PC-3 (cell line): Measurements from ENCODE around the gene GPC2. TPM values are rescaled to one million over a fixed set of nuclear protein-coding genes. Genes with fewer than 3 reads are reported as not detected.

Experiments
- ATAC-seq: fragments of 200-7000 bp; cut with Tn5 transposase; 2 replicates; pipeline ENCODE4 v1.9.1; 2020; ENCODE audit warnings: mild to moderate bottlenecking, moderate library complexity
- BruUV-seq: library from RNA; stranded (reverse); fragments of 400-500 nt; replicated peaks from 2 replicates; lab custom pipeline; 2021; lab: Mats Ljungman, UMichigan
- CTCF ChIA-PET: fragments of 300-600 bp; sonication (Branson Sonifier 250); formaldehyde crosslinking; loops from one replicate; lab custom pipeline; 2022; ENCODE audit warnings: antibody characterized with exemption; lab: Charles Lee
- POLR2A ChIA-PET: fragments of 300-600 bp; sonication (Branson Sonifier 250); formaldehyde crosslinking; loops from one replicate; lab custom pipeline; 2022; ENCODE audit warnings: antibody characterized with exemption; ENCODE audit not compliant: unreplicated experiment; lab: Charles Lee
- DNase-seq: peaks from one replicate; pipeline ENCODE4 v3.0.0-alpha.2; 2015
- H2AFZ ChIP-seq: fragments of 300-600 bp; sonication (generic); 2 replicates; pipeline ENCODE4 v1.6.0; 2016; ENCODE audit warnings: antibody characterized with exemption, low read length
- H3F3A ChIP-seq: fragments of 300-600 bp; sonication (generic); one replicate; pipeline ENCODE4 v1.6.0; 2017; ENCODE audit warnings: antibody characterized with exemption, low read length, control low read depth, mild to moderate bottlenecking; ENCODE audit not compliant: unreplicated experiment
- H3K27ac ChIP-seq: fragments of 300-600 bp; sonication (generic); 2 replicates; pipeline ENCODE4 v1.5.1; 2016; ENCODE audit warnings: mild to moderate bottlenecking, low read length
- H3K27me3 ChIP-seq: fragments of 300-600 bp; sonication (generic); 2 replicates; pipeline ENCODE4 v1.6.1; 2016; ENCODE audit warnings: low read length, mixed read lengths
- H3K36me3 ChIP-seq: fragments of 300-600 bp; sonication (generic); 2 replicates; pipeline ENCODE4 v1.6.1; 2016; ENCODE audit warnings: low read depth, mixed run types, low read length, mixed read lengths
- H3K4me1 ChIP-seq: fragments of 300-600 bp; sonication (generic); 2 replicates; pipeline ENCODE4 v1.5.1; 2016; ENCODE audit warnings: low read length; ENCODE audit not compliant: insufficient read depth
- H3K4me2 ChIP-seq: fragments of 300-600 bp; sonication (generic); 2 replicates; pipeline ENCODE4 v1.6.0; 2016; ENCODE audit warnings: low read length
- H3K4me3 ChIP-seq: fragments of 300-600 bp; sonication (generic); 2 replicates; pipeline ENCODE4 v1.5.1; 2016; ENCODE audit warnings: mild to moderate bottlenecking, low read length, mixed read lengths
- H3K79me2 ChIP-seq: fragments of 300-600 bp; sonication (generic); 2 replicates; pipeline ENCODE4 v1.6.1; 2017; ENCODE audit warnings: low read length, mixed read lengths
- H3K9ac ChIP-seq: fragments of 300-600 bp; sonication (generic); 2 replicates; pipeline ENCODE4 v1.6.0; 2016; ENCODE audit warnings: mild to moderate bottlenecking, low read length
- H3K9me2 ChIP-seq: fragments of 300-600 bp; sonication (generic); replicated peaks from 2 replicates; pipeline ENCODE4 v1.6.1; 2016; ENCODE audit warnings: mixed run types, low read length, mixed read lengths
- H3K9me3 ChIP-seq: fragments of 300-600 bp; sonication (generic); 2 replicates; pipeline ENCODE4 v1.6.1; 2016; ENCODE audit warnings: low read length, mixed read lengths
- H4K20me1 ChIP-seq: fragments of 300-600 bp; sonication (generic); 2 replicates; pipeline ENCODE4 v1.6.1; 2016; ENCODE audit warnings: low read length, mixed read lengths
- CTCF ChIP-seq: fragments of 300-600 bp; sonication (generic); conservative IDR thresholded peaks from 2 replicates; pipeline ENCODE4 v1.5.1; 2017; ENCODE audit warnings: antibody characterized with exemption, low read depth, mild to moderate bottlenecking, low read length
- EZH2 ChIP-seq: fragments of 300-600 bp; sonication (generic); IDR thresholded peaks from one replicate; pipeline ENCODE4 v1.6.1; 2017; ENCODE audit warnings: antibody characterized with exemption, mild to moderate bottlenecking, low read length; ENCODE audit not compliant: unreplicated experiment
- EZH2phosphoT487 ChIP-seq: fragments of 300-600 bp; sonication (generic); IDR thresholded peaks from 2 replicates; pipeline ENCODE4 v1.6.1; 2018; ENCODE audit warnings: mild to moderate bottlenecking, antibody characterized with exemption, low read length, borderline replicate concordance
- intact Hi-C: fragments of 100-400 bp; cut with micrococcal nuclease; formaldehyde crosslinking; loops from 2 replicates; pipeline ENCODE4 v1.9.0; 2023
- total RNA-seq: library from RNA; depleted of rRNA; stranded (reverse); fragments of >200 nt; gene quantifications from 2 replicates; pipeline ENCODE4 v1.2.3, GENCODE V29; 2014

GPC2 gene
- total RNA-seq, 1 experiment from 2014 or later: 1.6 TPM

DNA sequence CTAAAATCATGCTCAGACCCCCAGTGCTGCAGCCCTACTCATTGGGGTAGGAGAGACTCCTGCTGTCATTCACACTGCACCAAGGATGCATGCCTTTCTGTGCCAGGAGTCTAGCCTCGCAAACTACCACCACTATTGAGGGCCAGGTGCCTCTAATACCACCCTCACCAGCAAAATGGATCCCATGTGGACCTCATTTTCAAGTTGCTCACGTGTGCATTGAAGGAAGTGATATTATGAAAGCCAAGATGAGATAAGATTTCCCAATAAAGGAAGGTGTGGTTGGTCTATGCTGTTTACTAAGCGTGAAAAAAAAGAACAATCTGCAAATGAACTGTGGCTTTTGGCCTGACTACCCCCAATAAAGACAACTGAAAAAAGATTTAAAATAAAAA lies 35.6 kb downstream of the GPC2 start:
- DNase-seq: no peak
- Histone ChIP-seq H3F3A (no peaks in the 10 kb centered on the region), H3K9me2 (no peaks in the 10 kb centered on the region), H3K4me1 (no peaks in the 10 kb centered on the region), H3K36me3 (no peaks in the 10 kb centered on the region), H2AFZ (no peak overlapping the region), H3K9ac (no peak overlapping the region), H3K4me3 (no peak overlapping the region), H3K27ac (no peak overlapping the region), H3K4me2 (no peak overlapping the region), H3K79me2 (no peaks in the 10 kb centered on the region), H3K27me3 (no peaks in the 10 kb centered on the region), H3K9me3 (no peaks in the 10 kb centered on the region), H4K20me1 (no peaks in the 10 kb centered on the region)
- ChIA-PET POLR2A (no interaction called here), CTCF (no interaction called here)
- no TSS peak for BruUV-seq
- intact Hi-C loops: no loop called here
- TF ChIP-seq CTCF: no peak
- no peak for TF ChIP-seq EZH2
- no peak for TF ChIP-seq EZH2phosphoT487
- ATAC-seq: no peak

- Histone ChIP-seq H3K27me3 (no peaks in the 10 kb centered on the region), H3K9me3 (no peaks in the 10 kb centered on the region), H2AFZ (no peak overlapping the region), H3K79me2 (no peaks in the 10 kb centered on the region), H3K36me3 (no peaks in the 10 kb centered on the region), H3K27ac (no peak overlapping the region), H3F3A (no peaks in the 10 kb centered on the region), H3K4me1 (no peaks in the 10 kb centered on the region), H3K4me3 (no peak overlapping the region), H4K20me1 (no peaks in the 10 kb centered on the region), H3K9ac (no peak overlapping the region), H3K9me2 (no peaks in the 10 kb centered on the region), H3K4me2 (no peak overlapping the region)
- ChIA-PET CTCF (interaction anchor here (0.6 kb wide), 1 partner anchor 147 kb away, joined by 5 read pairs; no protein-coding TSS in a partner anchor), POLR2A (no interaction called here)
- intact Hi-C loops: no loop called here
- ATAC-seq: no peak; the same call in 1 of the 2 replicates
- no peak for DNase-seq
- TF ChIP-seq CTCF (no peak), EZH2phosphoT487 (no peak), EZH2 (no peak)
- no TSS peak for BruUV-seq
Observed at GRCh38 chr7:100137851-100138760, 39.1 kb downstream of the GPC2 start.
